Endothelial cell of umbilical vein (primary cell): Measurements from ENCODE around the gene SERBP1. TPM values are rescaled to one million over a fixed set of nuclear protein-coding genes. Genes with fewer than 3 reads are reported as not detected.

Experiments
- BruUV-seq: library from RNA; stranded (reverse); fragments of 400-500 nt; replicated peaks from 2 replicates; lab custom pipeline; 2021; lab: Mats Ljungman, UMichigan
- CTCF ChIA-PET: fragments of 300-600, 350-600 bp; sonication (Branson Sonifier 250); formaldehyde crosslinking; loops from one replicate; lab custom pipeline; 2021; ENCODE audit warnings: antibody characterized with exemption, inconsistent platforms; lab: Charles Lee
- POLR2A ChIA-PET: fragments of 300-600, 350-600 bp; sonication (Branson Sonifier 250); formaldehyde crosslinking; loops from one replicate; lab custom pipeline; 2021; ENCODE audit warnings: antibody characterized with exemption, inconsistent platforms; lab: Charles Lee
- DNase-seq: peaks from one replicate; pipeline ENCODE4 v3.0.0-alpha.2; 2011; ENCODE audit warnings: low read depth, low spot score
- FAIRE-seq: peaks from 2 replicates; lab custom pipeline; 2011; peaks lifted over from hg19 to GRCh38; lab: Jason Lieb, UNC
- H2AFZ ChIP-seq: 2 replicates; pipeline ENCODE4 v1.6.0; 2012; ENCODE audit warnings: low read depth, low read length, control low read depth, inconsistent platforms
- H3K27ac ChIP-seq: 2 replicates; pipeline ENCODE4 v1.5.1; 2011; ENCODE audit warnings: low read depth, mild to moderate bottlenecking, control low read depth, low read length, moderate library complexity; ENCODE audit not compliant: insufficient read depth
- H3K27me3 ChIP-seq, 2 experiments: 2 replicates each; pipeline versions ENCODE4 v1.6.0 to v1.6.1; 2011; ENCODE audit warnings: low read length in 2 of 2, mixed read lengths in 1 of 2; ENCODE audit not compliant: control insufficient read depth in 2 of 2, insufficient read depth in 2 of 2
- H3K36me3 ChIP-seq, 2 experiments: 2 replicates in 1 of 2; 3 replicates in 1 of 2; pipeline ENCODE4 v1.5.1; 2011; ENCODE audit warnings: low read length in 2 of 2, mild to moderate bottlenecking in 1 of 2, moderate library complexity in 1 of 2; ENCODE audit not compliant: control insufficient read depth in 2 of 2, insufficient read depth in 2 of 2; ENCODE audit errors: extremely low read depth in 1 of 2
- H3K4me1 ChIP-seq: 3 replicates; pipeline ENCODE4 v1.5.1; 2011; ENCODE audit warnings: mild to moderate bottlenecking, low read length; ENCODE audit not compliant: control insufficient read depth, insufficient read depth; ENCODE audit errors: extremely low read depth
- H3K4me2 ChIP-seq: 2 replicates; pipeline ENCODE4 v1.6.1; 2011; ENCODE audit warnings: low read length, control low read depth, mixed read lengths; ENCODE audit not compliant: insufficient read depth
- H3K4me3 ChIP-seq, 3 experiments: fragments of 200-600 bp in 1 of 3; sonication (generic), shearing (Covaris generic) in 1 of 3; replicated peaks in 1 of 3; 2 replicates each; pipeline ENCODE4 v1.5.1; 2011 to 2016; ENCODE audit warnings: control low read depth in 3 of 3, low read length in 3 of 3, mild to moderate bottlenecking in 2 of 3, inconsistent platforms in 1 of 3, low read depth in 1 of 3, moderate library complexity in 1 of 3; ENCODE audit not compliant: insufficient read depth in 1 of 3
- H3K79me2 ChIP-seq: 2 replicates; pipeline ENCODE4 v1.6.0; 2012; ENCODE audit warnings: low read length, inconsistent platforms; ENCODE audit not compliant: control insufficient read depth, insufficient read depth
- H3K9ac ChIP-seq: replicated peaks from 2 replicates; pipeline ENCODE3; 2011; ENCODE audit warnings: low read length, control low read depth; ENCODE audit not compliant: insufficient read depth; ENCODE audit errors: extremely low read depth
- H3K9me1 ChIP-seq: replicated peaks from 3 replicates; pipeline ENCODE4 v1.6.0; 2011; ENCODE audit warnings: mild to moderate bottlenecking, low read length; ENCODE audit not compliant: control insufficient read depth, insufficient read depth; ENCODE audit errors: extremely low read depth
- H3K9me3 ChIP-seq: replicated peaks from 2 replicates; pipeline ENCODE4 v1.5.1; 2012; ENCODE audit warnings: low read length, inconsistent platforms; ENCODE audit not compliant: control insufficient read depth, insufficient read depth
- H4K20me1 ChIP-seq: replicated peaks from 2 replicates; pipeline ENCODE3; 2011; ENCODE audit warnings: mild to moderate bottlenecking, low read length; ENCODE audit not compliant: control insufficient read depth, insufficient read depth; ENCODE audit errors: extremely low read depth
- CTCF ChIP-seq, 2 donors: IDR thresholded peaks; 1 replicate in 1 of 2; 2 replicates in 1 of 2; pipeline ENCODE4 v1.5.1; 2011; ENCODE audit warnings: low read length in 2 of 2, mild to moderate bottlenecking in 2 of 2, moderate library complexity in 2 of 2, control low read depth in 1 of 2, inconsistent platforms in 1 of 2, low read depth in 1 of 2; ENCODE audit not compliant: insufficient read depth in 1 of 2; ENCODE audit errors: extremely low read depth in 1 of 2
- EZH2 ChIP-seq: IDR thresholded peaks from 2 replicates; pipeline ENCODE4 v1.6.1; 2012; ENCODE audit warnings: borderline replicate concordance, low read depth, mild to moderate bottlenecking, moderate library complexity, low read length, inconsistent platforms; ENCODE audit not compliant: severe bottlenecking
- FOS ChIP-seq: IDR thresholded peaks from 2 replicates; pipeline ENCODE4 v1.6.1; 2011; ENCODE audit warnings: mild to moderate bottlenecking, low read length, moderate library complexity, borderline replicate concordance; ENCODE audit not compliant: insufficient read depth
- GATA2 ChIP-seq: IDR thresholded peaks from 2 replicates; pipeline ENCODE4 v1.7.0; 2011; ENCODE audit warnings: low read depth, mild to moderate bottlenecking, moderate library complexity, mixed read lengths, low read length; ENCODE audit not compliant: insufficient read length, insufficient read depth
- JUN ChIP-seq: IDR thresholded peaks from 2 replicates; pipeline ENCODE4 v1.6.1; 2011; ENCODE audit warnings: borderline replicate concordance, low read depth; ENCODE audit not compliant: insufficient read length, insufficient read depth
- MAX ChIP-seq: IDR thresholded peaks from 2 replicates; pipeline ENCODE4 v1.6.1; 2011; ENCODE audit not compliant: insufficient read depth, insufficient read length
- MYC ChIP-seq: IDR thresholded peaks from one replicate; pipeline ENCODE4 v1.6.1; 2011; ENCODE audit warnings: mild to moderate bottlenecking, low read depth, low read length
- POLR2A ChIP-seq: IDR thresholded peaks from 2 replicates; pipeline ENCODE4 v1.6.1; 2012; ENCODE audit warnings: low read depth, mild to moderate bottlenecking, control low read depth, low read length
- POLR2AphosphoS5 ChIP-seq: IDR thresholded peaks from 2 replicates; pipeline ENCODE4 v1.6.1; 2012; ENCODE audit warnings: low read depth, mild to moderate bottlenecking, control low read depth, low read length, moderate library complexity; ENCODE audit not compliant: insufficient read depth
- dilution Hi-C: fragments of 300-500 bp; cut with MboI; formaldehyde crosslinking; loops from one replicate; pipeline ENCODE4 v1.15.0; 2019; ENCODE audit warnings: low sequenced_read_pairs; ENCODE audit not compliant: extremely low pct_ligation_motif_present
- intact Hi-C: fragments of 100-400 bp; cut with micrococcal nuclease; formaldehyde crosslinking; loops from one replicate; pipeline ENCODE4 v1.10.0; 2022
- polyA plus RNA-seq, 4 experiments: library from polyadenylated mRNA; depleted of rRNA in 3 of 4; stranded (reverse) in 3 of 4; unstranded in 1 of 4; fragments of >200 nt; gene quantifications; 2 replicates each; pipeline versions ENCODE4 v1.2.1 to v1.2.3, GENCODE V29; 2011 to 2012; ENCODE audit warnings: missing spikeins in 1 of 4
- total RNA-seq: library from RNA; stranded (reverse); gene quantifications from 2 replicates; pipeline ENCODE4 v1.2.3, GENCODE V29; 2021

Gene SERBP1
- total and polyA plus RNA-seq, 2 donors (not counting 3 experiments of a cell fraction or from before 2014, with no cell fraction given), result 145 to 293 TPM

- no peaks in the 10 kb centered on the region for H3K79me2 ChIP-seq
- FAIRE-seq (no peak), DNase-seq (no peak)
- no peaks in the 10 kb centered on the region for H3K27me3 ChIP-seq
- H4K20me1 ChIP-seq, result no peaks in the 10 kb centered on the region
- ChIA-PET CTCF (interaction anchor here (0.9 to 1.9 kb wide), 4 partner anchors 9 to 185 kb away, joined by 3 to 8 read pairs (median 4); no protein-coding TSS in a partner anchor), POLR2A (no interaction called here)
- TF ChIP-seq FOS (no peak), GATA2 (no peak), MYC (no peak), POLR2A (no peak), MAX (no peak), CTCF (IDR thresholded peaks at IDR 0.05; ENCODE audit: extremely low read depth in 1 of 2, insufficient read depth in 1 of 2, low read depth in 1 of 2, low read length in 2 of 2) (no peak), EZH2 (no peak), POLR2AphosphoS5 (no peak), JUN (no peak)
- BruUV-seq, result no TSS peak
- no peaks in the 10 kb centered on the region for H3K36me3 ChIP-seq
- no peak overlapping the region for H3K27ac ChIP-seq
- H3K9me1 ChIP-seq, result no peaks in the 10 kb centered on the region
- H3K4me3 ChIP-seq, result no peak overlapping the region
- H2AFZ ChIP-seq, result no peak overlapping the region
- dilution Hi-C loops, result no loop called here
- H3K9ac ChIP-seq, result no peak overlapping the region
- H3K4me2 ChIP-seq, result no peak overlapping the region
- H3K4me1 ChIP-seq, result no peaks in the 10 kb centered on the region
- H3K9me3 ChIP-seq, result no peaks in the 10 kb centered on the region
- intact Hi-C loops, result no loop called here
Observed at GRCh38 chr1:67399199-67399993, 30.8 kb downstream of the SERBP1 start.
